ENCODE measurements around the gene GNAT2.

GNAT2 gene

DNA sequence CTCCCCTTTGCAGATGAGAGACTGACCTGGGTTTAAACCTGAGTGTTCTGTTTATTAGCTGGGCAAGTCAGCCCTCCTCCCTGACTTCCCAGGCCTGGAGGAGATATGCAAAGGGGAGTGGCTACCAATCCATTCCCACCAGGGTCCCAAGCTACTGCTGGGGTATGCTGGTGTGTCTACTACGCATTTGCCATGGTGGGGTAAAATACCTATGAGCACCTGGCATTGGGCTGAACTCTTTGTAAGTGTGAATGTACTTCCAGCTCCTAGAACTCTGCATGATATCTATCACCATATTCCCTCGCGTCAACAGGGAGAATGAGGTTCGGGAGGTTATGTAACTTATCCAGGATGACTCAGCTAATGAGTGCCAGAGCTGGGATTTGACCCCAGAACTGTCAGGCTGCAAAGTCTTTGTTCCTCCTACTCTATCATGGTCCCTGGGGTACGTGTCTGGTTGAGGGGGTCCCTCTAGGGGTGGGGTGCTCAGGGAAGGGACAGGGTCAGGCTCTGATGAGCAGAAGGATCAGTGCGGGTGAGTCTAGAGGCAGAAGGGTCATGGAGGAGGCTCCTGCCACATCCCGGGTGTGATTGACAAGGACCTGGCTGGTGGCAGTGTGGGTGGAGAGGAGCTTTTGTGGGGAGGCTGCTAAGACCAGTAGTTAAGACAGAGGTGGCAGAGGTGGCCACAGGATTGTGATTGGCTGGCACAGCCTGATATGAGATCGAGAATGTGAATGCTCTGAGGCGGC lies 17.0 kb upstream of the GNAT2 start:
- Mint-ChIP-seq H3K27me3 (peaks cover 3 to 17% of the 10 kb centered on the region in 2 donors), H3K36me3 (peaks cover 10 to 11% of the 10 kb centered on the region in 2 donors), H3K9me3 (no peaks in the 10 kb centered on the region), H3K4me1 (peaks cover 17 to 25% of the 10 kb centered on the region in 2 donors), H3K27ac (no peak overlapping the region), H3K4me3 (no peak overlapping the region)
- ATAC-seq (replicated peaks), result no peak
- DNase-seq, result no peak

DNA sequence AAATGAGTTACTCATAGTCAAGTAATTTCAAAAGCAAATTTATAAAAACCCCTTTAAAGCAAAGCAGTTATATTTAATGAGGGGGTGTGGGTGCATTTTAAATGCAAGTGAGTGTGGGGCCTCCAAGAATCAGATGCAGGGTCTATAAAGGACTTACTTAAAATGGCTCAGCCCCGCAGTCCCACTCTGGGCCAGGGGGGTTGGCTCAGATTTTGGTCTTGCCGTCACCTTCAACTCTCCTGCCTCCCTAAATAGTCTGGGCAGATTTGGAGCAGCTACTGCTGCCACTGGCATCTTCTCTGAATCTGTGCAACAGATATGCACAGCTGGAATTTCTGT lies 16.4 kb upstream of the GNAT2 start:
- Mint-ChIP-seq H3K9me3 (no peaks in the 10 kb centered on the region), H3K4me1 (peaks cover 17 to 25% of the 10 kb centered on the region in 2 donors), H3K27ac (no peak overlapping the region), H3K4me3 (no peak overlapping the region), H3K36me3 (peaks cover 13 to 17% of the 10 kb centered on the region in 2 donors), H3K27me3 (peaks cover 3 to 17% of the 10 kb centered on the region in 2 donors)
- ATAC-seq (replicated peaks) (no peak), DNase-seq (no peak)

DNA sequence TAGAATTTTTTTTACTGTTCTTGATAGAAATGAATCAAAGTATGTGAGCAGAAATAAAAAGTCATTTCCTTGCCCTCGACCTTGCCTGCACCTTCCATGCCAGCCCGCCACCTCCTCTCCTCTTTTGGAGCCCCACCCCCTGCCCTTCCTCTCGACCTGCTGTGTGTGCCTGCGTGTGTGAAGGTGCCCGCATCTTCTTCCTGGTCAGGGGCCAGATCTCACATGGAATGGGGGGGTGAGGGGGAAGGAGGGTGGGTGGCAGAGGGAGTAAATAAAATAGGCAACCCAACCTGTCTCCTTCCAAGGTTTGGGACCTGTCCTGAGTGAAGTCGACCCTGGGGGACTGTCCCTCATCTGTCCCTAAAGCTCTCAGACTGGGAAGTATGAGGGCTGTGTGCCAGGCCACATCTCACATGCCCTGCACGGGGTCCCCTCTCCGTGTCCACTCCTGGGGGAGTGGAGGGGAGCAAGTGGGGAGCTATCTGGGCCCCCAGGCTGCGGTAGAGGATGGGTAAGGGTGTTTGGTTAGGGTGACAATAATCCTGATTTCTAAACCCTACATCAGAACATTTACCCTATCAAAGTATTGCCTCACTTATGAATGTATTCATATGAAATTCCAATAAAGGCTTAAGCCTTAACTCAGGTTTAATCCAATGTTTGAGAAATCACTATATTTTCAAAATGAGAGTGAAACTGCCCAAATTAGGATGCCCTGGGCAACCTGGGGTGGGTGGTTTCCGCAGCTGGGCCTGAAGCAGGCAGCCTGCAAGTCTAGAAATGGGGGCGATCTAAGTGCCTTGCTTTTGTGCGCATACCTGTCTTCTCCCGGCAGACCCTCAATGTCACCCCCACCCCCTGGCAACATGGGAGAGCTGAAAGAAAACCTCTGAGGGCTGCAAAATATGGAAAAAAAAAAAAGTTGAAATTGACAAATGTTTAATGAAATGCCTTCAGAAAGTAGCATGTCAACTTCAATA lies 15.6 kb upstream of the GNAT2 start:
- H3K36me3 Mint-ChIP-seq, result peaks cover 14 to 20% of the 10 kb centered on the region in 2 donors
- DNase-seq, result no peak
- H3K4me3 Mint-ChIP-seq, result peak overlapping the region in 1 of 2 donors; percentile 3
- H3K27me3 Mint-ChIP-seq, result peaks cover 2 to 15% of the 10 kb centered on the region in 2 donors
- ATAC-seq (replicated peaks), result no peak
- peaks cover 14 to 18% of the 10 kb centered on the region in 2 donors for H3K4me1 Mint-ChIP-seq
- no peak overlapping the region for H3K27ac Mint-ChIP-seq
- H3K9me3 Mint-ChIP-seq, result no peaks in the 10 kb centered on the region

DNA sequence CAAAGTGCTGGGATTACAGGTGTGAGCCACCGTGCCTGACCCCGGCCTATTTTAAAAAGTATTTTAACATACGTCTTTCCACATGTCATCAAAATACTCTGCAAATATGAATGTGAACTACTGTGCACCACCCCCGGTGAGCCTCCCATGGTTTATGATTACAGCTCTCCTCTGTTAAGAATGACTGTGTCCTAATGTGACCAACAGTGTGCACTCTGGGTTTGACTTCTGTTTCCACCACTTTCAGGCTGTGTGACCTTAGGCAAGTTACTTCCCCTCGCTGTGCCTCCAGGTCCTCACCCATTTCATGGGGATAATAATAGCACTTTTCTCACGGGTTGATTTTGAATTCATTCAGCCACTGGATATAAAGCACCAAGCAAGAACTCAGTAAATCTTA lies 14.9 kb upstream of the GNAT2 start:
- Mint-ChIP-seq H3K36me3 (peaks cover 22 to 28% of the 10 kb centered on the region in 2 donors), H3K4me3 (peak overlapping the region in 1 of 2 donors; percentile 3), H3K4me1 (peaks cover 11 to 15% of the 10 kb centered on the region in 2 donors), H3K27ac (no peak overlapping the region), H3K9me3 (no peaks in the 10 kb centered on the region), H3K27me3 (peaks cover 0 to 12% of the 10 kb centered on the region in 2 donors)
- peak; percentile 80 to 88 for ATAC-seq (replicated peaks)
- DNase-seq, result no peak

DNA sequence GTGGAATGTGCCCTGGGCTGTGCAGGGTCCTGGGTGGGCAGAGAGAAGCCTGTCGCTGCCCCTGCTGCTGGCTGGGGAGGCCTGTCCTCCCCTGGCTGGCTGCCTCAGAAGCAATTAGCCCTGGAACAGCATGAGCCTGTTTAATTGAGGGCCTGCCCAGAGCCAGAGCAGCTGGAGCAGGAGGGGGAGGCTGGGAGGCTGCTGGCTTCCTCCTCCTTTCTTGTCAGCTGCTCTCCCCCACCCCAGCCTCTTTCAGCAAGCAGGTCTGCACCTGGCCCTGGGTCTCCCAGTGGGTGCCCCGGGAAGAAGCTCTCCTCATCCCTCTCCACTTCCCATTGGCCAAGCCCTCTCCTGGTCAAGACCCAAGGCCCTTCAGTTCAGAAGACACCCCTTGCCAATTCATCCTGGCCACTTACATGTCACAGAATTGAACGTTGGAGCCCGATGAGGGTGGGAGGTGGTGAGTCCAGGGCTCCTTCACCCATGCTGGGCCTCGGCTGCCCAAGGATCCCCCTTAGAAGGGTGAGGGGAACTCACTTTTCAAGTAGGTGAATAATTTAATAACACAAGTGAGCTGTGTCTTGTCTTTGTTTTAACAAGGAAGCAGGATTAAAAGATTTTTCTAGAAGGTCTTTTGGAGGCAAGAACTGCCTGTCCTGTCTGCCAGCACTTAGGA lies 13.4 kb upstream of the GNAT2 start:
- no peaks in the 10 kb centered on the region for H3K27me3 Mint-ChIP-seq
- no peaks in the 10 kb centered on the region for H3K9me3 Mint-ChIP-seq
- H3K27ac Mint-ChIP-seq, result no peak overlapping the region
- H3K36me3 Mint-ChIP-seq, result peaks cover 25 to 41% of the 10 kb centered on the region in 2 donors
- DNase-seq (no peak), ATAC-seq (replicated peaks) (no peak)
- peaks cover 11 to 15% of the 10 kb centered on the region in 2 donors for H3K4me1 Mint-ChIP-seq
- no peak overlapping the region for H3K4me3 Mint-ChIP-seq

- DNase-seq, result no peak
- Mint-ChIP-seq H3K4me3 (no peak overlapping the region), H3K27ac (no peak overlapping the region)
These were observed 12.4 kb upstream of the GNAT2 start for GRCh38 chr1:109631513-109632505.

DNA sequence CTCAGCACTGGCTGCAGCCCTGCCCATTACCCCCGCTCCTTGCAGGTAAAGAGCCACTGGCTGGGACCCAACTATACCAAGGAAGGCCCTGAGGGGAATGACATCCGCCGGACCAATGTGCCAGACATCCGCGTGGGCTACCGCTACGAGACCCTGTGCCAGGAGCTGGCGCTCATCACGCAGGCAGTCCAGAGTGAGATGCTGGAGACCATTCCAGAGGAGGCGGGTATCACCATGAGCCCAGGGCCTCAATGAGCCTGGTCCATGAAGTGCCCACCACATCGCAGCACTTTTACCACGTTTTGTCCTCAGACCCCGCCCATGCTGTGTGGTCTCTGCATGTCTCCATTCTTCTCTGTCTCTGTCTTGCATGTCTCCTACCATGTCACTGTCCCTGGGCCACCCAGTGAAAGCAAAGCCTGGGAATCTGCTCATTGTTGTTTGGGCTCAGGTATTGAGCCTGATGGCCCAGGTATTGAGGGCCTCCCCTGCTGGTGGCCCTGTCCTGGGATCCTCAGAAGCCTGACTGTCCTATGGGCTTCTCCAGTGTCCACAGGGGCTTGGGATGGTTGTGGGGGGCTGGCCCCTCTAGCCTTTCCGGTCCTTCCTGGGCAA lies 11.6 kb upstream of the GNAT2 start:
- H3K9me3 Mint-ChIP-seq, result no peaks in the 10 kb centered on the region
- H3K36me3 Mint-ChIP-seq, result peaks cover 32 to 52% of the 10 kb centered on the region in 2 donors
- peaks cover 11 to 19% of the 10 kb centered on the region in 2 donors for H3K4me1 Mint-ChIP-seq
- H3K4me3 Mint-ChIP-seq, result no peak overlapping the region
- no peak for ATAC-seq (replicated peaks)
- no peak for DNase-seq
- no peaks in the 10 kb centered on the region for H3K27me3 Mint-ChIP-seq
- no peak overlapping the region for H3K27ac Mint-ChIP-seq

More at GRCh38 chr1:109631513-109632505, 12.4 kb upstream of the GNAT2 start:
- Mint-ChIP-seq H3K36me3 (peaks cover 29 to 47% of the 10 kb centered on the region in 2 donors), H3K9me3 (no peaks in the 10 kb centered on the region), H3K27me3 (no peaks in the 10 kb centered on the region), H3K4me1 (peaks cover 11 to 15% of the 10 kb centered on the region in 2 donors)
- no peak for ATAC-seq (replicated peaks)

- Mint-ChIP-seq H3K36me3 (peaks cover 36 to 58% of the 10 kb centered on the region in 2 donors), H3K4me3 (no peak overlapping the region), H3K27me3 (no peaks in the 10 kb centered on the region), H3K27ac (no peak overlapping the region), H3K4me1 (peaks cover 12 to 18% of the 10 kb centered on the region in 2 donors), H3K9me3 (no peaks in the 10 kb centered on the region)
- DNase-seq (no peak), ATAC-seq (replicated peaks) (no peak)
These were observed 10.9 kb upstream of the GNAT2 start for GRCh38 chr1:109630081-109630897.

GRCh38 chr1:109629372-109630030 lies 10.1 kb upstream of the GNAT2 start:
- Mint-ChIP-seq H3K27me3 (no peaks in the 10 kb centered on the region), H3K9me3 (no peaks in the 10 kb centered on the region), H3K4me3 (no peak overlapping the region), H3K27ac (no peak overlapping the region), H3K4me1 (peaks cover 10 to 14% of the 10 kb centered on the region in 2 donors), H3K36me3 (peaks cover 36 to 58% of the 10 kb centered on the region in 2 donors)
- ATAC-seq (replicated peaks), result no peak
- DNase-seq, result no peak

DNA sequence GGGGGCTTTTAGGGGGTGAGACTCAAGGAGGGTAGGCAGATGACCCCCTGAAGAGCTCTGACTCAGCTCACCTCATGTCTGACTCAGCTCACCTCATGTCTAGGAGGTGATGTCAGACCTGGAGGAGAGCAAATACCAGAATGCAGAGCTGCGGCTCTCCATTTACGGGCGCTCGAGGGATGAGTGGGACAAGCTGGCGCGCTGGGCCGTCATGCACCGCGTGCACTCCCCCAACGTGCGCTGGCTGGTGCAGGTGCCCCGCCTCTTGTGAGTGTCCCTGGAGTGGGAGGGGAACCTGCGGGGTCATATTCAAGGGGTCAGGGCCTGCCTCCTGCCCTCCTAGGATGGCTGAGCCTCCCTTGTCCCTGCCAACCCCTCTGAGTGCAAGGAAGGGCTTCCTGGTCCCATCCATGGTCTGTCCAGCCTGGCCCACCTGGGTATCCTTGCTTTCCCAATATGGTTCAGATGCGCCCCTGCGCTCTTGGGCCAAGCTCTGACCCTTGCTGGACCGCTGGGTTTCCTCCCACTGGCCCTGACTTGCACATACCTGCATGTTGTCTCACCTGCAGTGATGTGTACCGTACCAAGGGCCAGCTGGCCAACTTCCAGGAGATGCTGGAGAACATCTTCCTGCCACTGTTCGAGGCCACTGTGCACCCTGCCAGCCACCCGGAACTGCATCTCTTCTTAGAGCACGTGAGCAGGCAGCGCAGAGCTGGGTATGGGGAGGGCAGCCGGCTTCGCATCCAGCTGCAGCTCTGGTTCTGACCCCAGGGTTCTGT lies 9.3 kb upstream of the GNAT2 start:
- peaks cover 36 to 58% of the 10 kb centered on the region in 2 donors for H3K36me3 Mint-ChIP-seq

DNA sequence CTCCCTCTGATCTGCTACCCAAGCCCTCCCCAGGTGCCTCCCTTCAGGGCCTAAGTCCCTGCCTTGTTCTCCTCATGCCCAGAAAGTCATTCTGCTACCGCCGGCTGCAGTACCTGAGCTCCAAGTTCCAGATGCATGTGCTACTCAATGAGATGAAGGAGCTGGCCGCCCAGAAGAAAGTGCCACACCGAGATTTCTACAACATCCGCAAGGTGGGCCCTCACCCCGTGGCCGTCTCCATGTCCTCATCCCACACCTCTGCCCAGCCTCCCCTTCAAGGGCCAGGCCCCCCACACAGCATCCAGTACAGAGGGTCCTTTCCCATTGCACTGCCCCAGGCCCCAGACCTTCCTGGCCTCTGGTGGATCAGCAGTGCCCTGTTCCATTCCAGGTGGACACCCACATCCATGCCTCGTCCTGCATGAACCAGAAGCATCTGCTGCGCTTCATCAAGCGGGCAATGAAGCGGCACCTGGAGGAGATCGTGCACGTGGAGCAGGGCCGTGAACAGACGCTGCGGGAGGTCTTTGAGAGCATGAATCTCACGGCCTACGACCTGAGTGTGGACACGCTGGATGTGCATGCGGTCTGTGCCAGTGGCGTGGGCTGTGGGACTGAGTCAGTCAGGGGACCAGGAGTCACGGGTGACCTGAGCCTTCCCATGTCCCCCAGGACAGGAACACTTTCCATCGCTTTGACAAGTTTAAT lies 8.4 kb upstream of the GNAT2 start:
- Mint-ChIP-seq H3K9me3 (no peaks in the 10 kb centered on the region), H3K27ac (no peak overlapping the region), H3K4me3 (no peak overlapping the region), H3K27me3 (no peaks in the 10 kb centered on the region), H3K4me1 (peaks cover 19 to 27% of the 10 kb centered on the region in 2 donors), H3K36me3 (peaks cover 34 to 57% of the 10 kb centered on the region in 2 donors)
- DNase-seq, result no peak
- ATAC-seq (replicated peaks), result no peak

More for the DNA sequence above, 9.3 kb upstream of the GNAT2 start:
- DNase-seq (no peak), ATAC-seq (replicated peaks) (no peak)
- Mint-ChIP-seq H3K9me3 (no peaks in the 10 kb centered on the region), H3K4me3 (no peak overlapping the region), H3K27ac (no peak overlapping the region), H3K4me1 (peaks cover 11 to 18% of the 10 kb centered on the region in 2 donors), H3K27me3 (no peaks in the 10 kb centered on the region)
